Activated CD8-positive, alpha-beta memory T cell treated with anti-CD3 and anti-CD28 coated beads, Interleukin-2, amount 10 ng/mL, durations not matched to agents 7 days and 5 days (primary cell): ENCODE data around the gene MGAT4C. TPM values are rescaled to one million over a fixed set of nuclear protein-coding genes. Genes with fewer than 3 reads are reported as not detected.
"Not testable (repeated sequence)": the region's sequence is repeated elsewhere in the genome, so short reads cannot be mapped to it uniquely, and the experiment has no call there.

Experiments used
- ATAC-seq: fragments of 150-1000 bp; cut with Tn5 transposase; one replicate; pipeline ENCODE4 v1.10.0; 2021; ENCODE audit warnings: moderate library complexity
- CTCF ChIA-PET: fragments of 350-600 bp; sonication (Branson Sonifier 250); formaldehyde crosslinking; loops from one replicate; lab custom pipeline; 2021; ENCODE audit warnings: antibody characterized with exemption; lab: Charles Lee
- DNase-seq: peaks from one replicate; pipeline ENCODE4 v3.0.0-alpha.2; 2020
- H3K27ac Mint-ChIP-seq: one replicate; pipeline ENCODE4 v1.8.0; 2021; ENCODE audit warnings: mild to moderate bottlenecking, mixed read lengths
- H3K27me3 Mint-ChIP-seq: one replicate; pipeline ENCODE4 v1.8.0; 2021; ENCODE audit warnings: mixed read lengths
- H3K36me3 Mint-ChIP-seq: one replicate; pipeline ENCODE4 v1.8.0; 2021; ENCODE audit warnings: mild to moderate bottlenecking, mixed read lengths
- H3K4me1 Mint-ChIP-seq: one replicate; pipeline ENCODE4 v1.8.0; 2021; ENCODE audit warnings: mixed read lengths
- H3K4me3 Mint-ChIP-seq: one replicate; pipeline ENCODE4 v1.8.0; 2021; ENCODE audit warnings: mild to moderate bottlenecking, moderate library complexity, mixed read lengths
- H3K9me3 Mint-ChIP-seq: one replicate; pipeline ENCODE4 v1.8.0; 2022; ENCODE audit warnings: low read depth, mixed read lengths
- total RNA-seq, 2 experiments: library from RNA; stranded (reverse); gene quantifications; one replicate each; pipeline ENCODE4 v1.2.3, GENCODE V29; 2021

MGAT4C gene
- total RNA-seq = not detected

GRCh38 chr12:86256163-86256562 lies at the start of gene MGAT4C:
Gene MGAT4C, minus strand, starts transcription at chr12:86256391.
- Mint-ChIP-seq H3K27me3 (no peaks in the 10 kb centered on the region), H3K4me1 (no peaks in the 10 kb centered on the region), H3K9me3 (no peaks in the 10 kb centered on the region), H3K4me3 (no peak within 1 kb of the TSS), H3K36me3 (no peaks in the 10 kb centered on the region), H3K27ac (no peak within 1 kb of the TSS)
- CTCF ChIA-PET = no interaction called here
- DNase-seq = no peak
- ATAC-seq = no peak

- H3K4me3 Mint-ChIP-seq, H3K27ac Mint-ChIP-seq, ATAC-seq, H3K9me3 Mint-ChIP-seq, H3K36me3 Mint-ChIP-seq, H3K27me3 Mint-ChIP-seq, CTCF ChIA-PET, H3K4me1 Mint-ChIP-seq, DNase-seq: not testable (repeated sequence)
Observed at GRCh38 chr12:86296396-86296795, 40.2 kb upstream of the MGAT4C start.

- CTCF ChIA-PET = no interaction called here
- Mint-ChIP-seq H3K4me1 (no peaks in the 10 kb centered on the region), H3K4me3 (no peak overlapping the region), H3K36me3 (no peaks in the 10 kb centered on the region), H3K27me3 (no peaks in the 10 kb centered on the region), H3K27ac (no peak overlapping the region), H3K9me3 (peaks cover 6% of the 10 kb centered on the region)
- ATAC-seq (no peak), DNase-seq (no peak)
Observed at GRCh38 chr12:86293682-86294240, 37.6 kb upstream of the MGAT4C start.

GRCh38 chr12:86292480-86292879 lies 36.3 kb upstream of the MGAT4C start:
- Mint-ChIP-seq H3K27me3 (no peaks in the 10 kb centered on the region), H3K9me3 (peaks cover 6% of the 10 kb centered on the region), H3K4me3 (no peak overlapping the region), H3K4me1 (no peaks in the 10 kb centered on the region), H3K36me3 (no peaks in the 10 kb centered on the region), H3K27ac (no peak overlapping the region)
- CTCF ChIA-PET = no interaction called here
- DNase-seq = no peak
- no peak for ATAC-seq

- Mint-ChIP-seq H3K27ac (no peak overlapping the region), H3K4me3 (no peak overlapping the region), H3K36me3 (no peaks in the 10 kb centered on the region), H3K9me3 (peaks cover 6% of the 10 kb centered on the region), H3K27me3 (no peaks in the 10 kb centered on the region), H3K4me1 (no peaks in the 10 kb centered on the region)
- CTCF ChIA-PET = no interaction called here
- DNase-seq (no peak), ATAC-seq (no peak)
Observed at GRCh38 chr12:86290615-86291014, 34.4 kb upstream of the MGAT4C start.

- H3K27ac Mint-ChIP-seq = no peak overlapping the region
- ATAC-seq (no peak), DNase-seq (no peak)
- H3K36me3 Mint-ChIP-seq = no peaks in the 10 kb centered on the region
- H3K4me1 Mint-ChIP-seq = no peaks in the 10 kb centered on the region
- CTCF ChIA-PET = no interaction called here
- H3K9me3 Mint-ChIP-seq = no peaks in the 10 kb centered on the region
- no peak overlapping the region for H3K4me3 Mint-ChIP-seq
- H3K27me3 Mint-ChIP-seq = no peaks in the 10 kb centered on the region
Observed at GRCh38 chr12:86286119-86286518, 29.9 kb upstream of the MGAT4C start.

GRCh38 chr12:86283620-86284019 lies 27.4 kb upstream of the MGAT4C start:
- Mint-ChIP-seq H3K9me3 (peaks cover 4% of the 10 kb centered on the region), H3K4me1 (no peaks in the 10 kb centered on the region), H3K4me3 (no peak overlapping the region), H3K27me3 (no peaks in the 10 kb centered on the region), H3K36me3 (no peaks in the 10 kb centered on the region), H3K27ac (no peak overlapping the region)
- DNase-seq (no peak), ATAC-seq (no peak)
- CTCF ChIA-PET = no interaction called here

GRCh38 chr12:86275356-86275755 lies 19.2 kb upstream of the MGAT4C start:
- H3K36me3 Mint-ChIP-seq = no peaks in the 10 kb centered on the region
- DNase-seq = no peak
- no peak for ATAC-seq
- no peaks in the 10 kb centered on the region for H3K4me1 Mint-ChIP-seq
- no peak overlapping the region for H3K4me3 Mint-ChIP-seq
- H3K27me3 Mint-ChIP-seq = no peaks in the 10 kb centered on the region
- no peak overlapping the region for H3K27ac Mint-ChIP-seq
- CTCF ChIA-PET = no interaction called here
- H3K9me3 Mint-ChIP-seq = peaks cover 7% of the 10 kb centered on the region

GRCh38 chr12:86265329-86265695 lies 9.1 kb upstream of the MGAT4C start:
- Mint-ChIP-seq H3K4me1 (no peaks in the 10 kb centered on the region), H3K27me3 (no peaks in the 10 kb centered on the region), H3K9me3 (peaks cover 9% of the 10 kb centered on the region), H3K4me3 (no peak overlapping the region), H3K36me3 (no peaks in the 10 kb centered on the region), H3K27ac (no peak overlapping the region)
- CTCF ChIA-PET = no interaction called here
- ATAC-seq (no peak), DNase-seq (no peak)

- H3K27me3 Mint-ChIP-seq = no peaks in the 10 kb centered on the region
- peaks cover 9% of the 10 kb centered on the region for H3K9me3 Mint-ChIP-seq
- DNase-seq (no peak), ATAC-seq (no peak)
- H3K4me3 Mint-ChIP-seq = no peak overlapping the region
- no peak overlapping the region for H3K27ac Mint-ChIP-seq
- H3K36me3 Mint-ChIP-seq = no peaks in the 10 kb centered on the region
- no peaks in the 10 kb centered on the region for H3K4me1 Mint-ChIP-seq
- CTCF ChIA-PET = no interaction called here
Observed at GRCh38 chr12:86264451-86265328, 8.5 kb upstream of the MGAT4C start.

GRCh38 chr12:86261578-86261977 lies 5.4 kb upstream of the MGAT4C start:
- Mint-ChIP-seq H3K27me3 (no peaks in the 10 kb centered on the region), H3K27ac (no peak overlapping the region), H3K4me1 (no peaks in the 10 kb centered on the region), H3K9me3 (peaks cover 9% of the 10 kb centered on the region), H3K4me3 (no peak overlapping the region), H3K36me3 (no peaks in the 10 kb centered on the region)
- no peak for DNase-seq
- no peak for ATAC-seq
- CTCF ChIA-PET = no interaction called here

GRCh38 chr12:86261142-86261541 lies 5.0 kb upstream of the MGAT4C start:
- no peak overlapping the region for H3K27ac Mint-ChIP-seq
- no peaks in the 10 kb centered on the region for H3K27me3 Mint-ChIP-seq
- H3K4me1 Mint-ChIP-seq = no peaks in the 10 kb centered on the region
- no peaks in the 10 kb centered on the region for H3K36me3 Mint-ChIP-seq
- DNase-seq (no peak), ATAC-seq (no peak)
- no peak overlapping the region for H3K4me3 Mint-ChIP-seq
- CTCF ChIA-PET = no interaction called here
- H3K9me3 Mint-ChIP-seq = peaks cover 9% of the 10 kb centered on the region

GRCh38 chr12:86260183-86260582 lies 4.0 kb upstream of the MGAT4C start:
- no peak for ATAC-seq
- H3K9me3 Mint-ChIP-seq = peaks cover 5% of the 10 kb centered on the region
- no peaks in the 10 kb centered on the region for H3K36me3 Mint-ChIP-seq
- H3K27me3 Mint-ChIP-seq = no peaks in the 10 kb centered on the region
- H3K4me1 Mint-ChIP-seq = no peaks in the 10 kb centered on the region
- CTCF ChIA-PET = no interaction called here
- H3K27ac Mint-ChIP-seq = no peak overlapping the region
- no peak overlapping the region for H3K4me3 Mint-ChIP-seq
- no peak for DNase-seq

- no peaks in the 10 kb centered on the region for H3K36me3 Mint-ChIP-seq
- no peak overlapping the region for H3K27ac Mint-ChIP-seq
- no peak for ATAC-seq
- no peaks in the 10 kb centered on the region for H3K27me3 Mint-ChIP-seq
- no peak for DNase-seq
- H3K9me3 Mint-ChIP-seq = no peaks in the 10 kb centered on the region
- CTCF ChIA-PET = no interaction called here
- no peak overlapping the region for H3K4me3 Mint-ChIP-seq
- no peaks in the 10 kb centered on the region for H3K4me1 Mint-ChIP-seq
Observed at GRCh38 chr12:86257134-86257533, 943 bp upstream of the MGAT4C start.
